Osteocyte (in vitro differentiated cells): ENCODE data around the gene UBAP2. TPM values are rescaled to one million over a fixed set of nuclear protein-coding genes. Genes with fewer than 3 reads are reported as not detected.

ENCODE experiments used
- DNase-seq: peaks from one replicate; pipeline ENCODE4 v3.0.0; 2021; ENCODE audit warnings: mixed read lengths; ENCODE audit not compliant: unreplicated experiment; ENCODE audit errors: extremely low spot score
- H3K27ac Mint-ChIP-seq: one replicate; pipeline ENCODE4 v1.8.0; 2021; ENCODE audit warnings: mild to moderate bottlenecking, mixed read lengths; ENCODE audit not compliant: unreplicated experiment
- H3K27me3 Mint-ChIP-seq: one replicate; pipeline ENCODE4 v1.8.0; 2021; ENCODE audit warnings: mixed read lengths; ENCODE audit not compliant: unreplicated experiment
- H3K36me3 Mint-ChIP-seq: one replicate; pipeline ENCODE4 v1.8.0; 2021; ENCODE audit warnings: mixed read lengths; ENCODE audit not compliant: unreplicated experiment
- H3K4me1 Mint-ChIP-seq: one replicate; pipeline ENCODE4 v1.8.0; 2021; ENCODE audit warnings: mixed read lengths; ENCODE audit not compliant: unreplicated experiment
- H3K4me3 Mint-ChIP-seq: one replicate; pipeline ENCODE4 v1.8.0; 2021; ENCODE audit warnings: mild to moderate bottlenecking, moderate library complexity, mixed read lengths; ENCODE audit not compliant: unreplicated experiment
- H3K9me3 Mint-ChIP-seq: one replicate; pipeline ENCODE4 v1.8.0; 2021; ENCODE audit warnings: mixed read lengths; ENCODE audit not compliant: unreplicated experiment
- total RNA-seq: library from RNA; stranded (reverse); gene quantifications from 2 replicates; pipeline ENCODE4 v1.2.1, GENCODE V29; 2021
- TF ChIP-seq, protein P1 (sequence below): fragments of 200-600 bp; sonication (generic); IDR thresholded peaks from 2 replicates; pipeline ENCODE4 v1.5.0; 2021; ENCODE audit warnings: antibody characterized with exemption, mild to moderate bottlenecking, moderate library complexity

The UBAP2 gene
- total RNA-seq, 1 donor from 2014 or later, result 39.9 TPM

- Mint-ChIP-seq H3K4me3 (no peak overlapping the region), H3K27ac (peak overlapping the region; percentile 57), H3K9me3 (no peaks in the 10 kb centered on the region), H3K27me3 (no peaks in the 10 kb centered on the region), H3K4me1 (peaks cover 37% of the 10 kb centered on the region), H3K36me3 (peaks cover 6% of the 10 kb centered on the region)
- TF ChIP-seq, protein P1, sequence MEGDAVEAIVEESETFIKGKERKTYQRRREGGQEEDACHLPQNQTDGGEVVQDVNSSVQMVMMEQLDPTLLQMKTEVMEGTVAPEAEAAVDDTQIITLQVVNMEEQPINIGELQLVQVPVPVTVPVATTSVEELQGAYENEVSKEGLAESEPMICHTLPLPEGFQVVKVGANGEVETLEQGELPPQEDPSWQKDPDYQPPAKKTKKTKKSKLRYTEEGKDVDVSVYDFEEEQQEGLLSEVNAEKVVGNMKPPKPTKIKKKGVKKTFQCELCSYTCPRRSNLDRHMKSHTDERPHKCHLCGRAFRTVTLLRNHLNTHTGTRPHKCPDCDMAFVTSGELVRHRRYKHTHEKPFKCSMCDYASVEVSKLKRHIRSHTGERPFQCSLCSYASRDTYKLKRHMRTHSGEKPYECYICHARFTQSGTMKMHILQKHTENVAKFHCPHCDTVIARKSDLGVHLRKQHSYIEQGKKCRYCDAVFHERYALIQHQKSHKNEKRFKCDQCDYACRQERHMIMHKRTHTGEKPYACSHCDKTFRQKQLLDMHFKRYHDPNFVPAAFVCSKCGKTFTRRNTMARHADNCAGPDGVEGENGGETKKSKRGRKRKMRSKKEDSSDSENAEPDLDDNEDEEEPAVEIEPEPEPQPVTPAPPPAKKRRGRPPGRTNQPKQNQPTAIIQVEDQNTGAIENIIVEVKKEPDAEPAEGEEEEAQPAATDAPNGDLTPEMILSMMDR, result no peak
- no peak for DNase-seq
These were observed 163.6 kb downstream of the UBAP2 start for GRCh38 chr9:33884856-33885701.

DNA sequence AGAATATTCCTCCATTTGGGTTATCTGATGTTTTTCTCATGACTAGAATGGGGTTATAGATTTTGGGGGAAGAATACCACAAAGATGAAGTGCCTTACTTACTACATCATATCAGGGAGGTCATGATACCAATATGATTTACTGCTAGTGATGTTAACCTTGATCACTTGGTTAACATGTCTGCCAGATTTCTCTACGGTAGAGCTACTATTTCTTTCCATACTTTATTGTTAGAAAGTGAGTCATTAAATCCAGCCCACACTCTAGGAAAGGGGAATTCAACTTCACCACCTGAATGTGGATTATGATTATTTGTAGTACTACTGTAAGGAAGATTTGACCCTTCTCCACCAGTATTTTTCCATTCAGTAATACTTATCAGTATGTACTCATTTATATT is 167.1 kb downstream of the UBAP2 start:
- no peaks in the 10 kb centered on the region for H3K36me3 Mint-ChIP-seq
- H3K4me1 Mint-ChIP-seq, result peaks cover 40% of the 10 kb centered on the region
- no peak for DNase-seq
- no peaks in the 10 kb centered on the region for H3K27me3 Mint-ChIP-seq
- no peak overlapping the region for H3K4me3 Mint-ChIP-seq
- TF ChIP-seq, protein P1, result no peak
- H3K27ac Mint-ChIP-seq, result peak overlapping the region; percentile 3
- no peaks in the 10 kb centered on the region for H3K9me3 Mint-ChIP-seq

GRCh38 chr9:33880211-33881089 is 168.2 kb downstream of the UBAP2 start:
- DNase-seq, result no peak
- Mint-ChIP-seq H3K4me1 (peaks cover 38% of the 10 kb centered on the region), H3K27ac (peak overlapping the region; percentile 48), H3K27me3 (no peaks in the 10 kb centered on the region), H3K9me3 (no peaks in the 10 kb centered on the region), H3K4me3 (no peak overlapping the region), H3K36me3 (no peaks in the 10 kb centered on the region)
- TF ChIP-seq, protein P1, result no peak

- H3K27me3 Mint-ChIP-seq, result no peaks in the 10 kb centered on the region
- no peak for DNase-seq
- H3K4me3 Mint-ChIP-seq, result no peak overlapping the region
- no peaks in the 10 kb centered on the region for H3K36me3 Mint-ChIP-seq
- H3K27ac Mint-ChIP-seq, result no peak overlapping the region
- TF ChIP-seq, protein P1, result no peak
- peaks cover 30% of the 10 kb centered on the region for H3K4me1 Mint-ChIP-seq
- no peaks in the 10 kb centered on the region for H3K9me3 Mint-ChIP-seq
These were observed 169.9 kb downstream of the UBAP2 start for GRCh38 chr9:33878691-33879366.
